Jurkat, Clone E6-1 (cell line): ENCODE results near the gene LRP1-AS.

ENCODE experiments used
- DNase-seq: peaks from one replicate; pipeline ENCODE4 v3.0.0-alpha.2; 2011; ENCODE audit warnings: low read depth, low spot score
- H3K4me3 ChIP-seq: 2 replicates; pipeline ENCODE4 v1.5.1; 2011; ENCODE audit warnings: mild to moderate bottlenecking, low read length, control low read depth, moderate library complexity

The LRP1-AS gene

DNA sequence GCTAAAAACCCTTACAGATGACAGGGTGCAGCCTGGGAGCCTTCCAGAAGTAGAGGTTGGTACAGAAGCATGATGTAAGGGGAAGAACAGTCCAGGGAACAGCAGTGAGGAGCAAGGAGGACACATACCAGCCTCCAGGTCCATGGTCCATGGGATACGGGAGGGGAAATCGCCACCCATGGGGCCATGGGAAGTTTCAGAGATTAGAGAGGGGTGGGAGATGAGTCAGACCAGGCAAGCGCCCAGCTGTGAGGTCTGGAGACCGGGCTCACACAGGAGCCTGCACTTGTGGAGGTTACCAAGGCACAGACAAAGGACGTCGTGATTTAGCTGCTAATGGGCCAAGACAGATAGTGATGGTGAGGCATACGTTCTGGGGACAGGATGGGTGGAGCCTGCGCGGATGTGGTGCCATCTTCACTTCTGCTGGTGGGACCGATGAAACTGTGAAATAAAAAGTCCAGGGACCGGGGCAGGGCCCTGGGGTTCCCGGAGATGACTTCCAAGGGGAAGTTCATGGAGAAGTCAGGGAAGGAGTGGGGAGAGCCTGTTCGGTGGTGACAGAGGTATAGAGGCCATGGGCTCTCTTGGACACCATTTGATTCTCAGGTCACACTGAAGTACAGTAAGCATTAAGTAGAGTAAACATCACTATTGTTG lies 17.7 kb upstream of the LRP1-AS start:
- no peak for DNase-seq

DNA sequence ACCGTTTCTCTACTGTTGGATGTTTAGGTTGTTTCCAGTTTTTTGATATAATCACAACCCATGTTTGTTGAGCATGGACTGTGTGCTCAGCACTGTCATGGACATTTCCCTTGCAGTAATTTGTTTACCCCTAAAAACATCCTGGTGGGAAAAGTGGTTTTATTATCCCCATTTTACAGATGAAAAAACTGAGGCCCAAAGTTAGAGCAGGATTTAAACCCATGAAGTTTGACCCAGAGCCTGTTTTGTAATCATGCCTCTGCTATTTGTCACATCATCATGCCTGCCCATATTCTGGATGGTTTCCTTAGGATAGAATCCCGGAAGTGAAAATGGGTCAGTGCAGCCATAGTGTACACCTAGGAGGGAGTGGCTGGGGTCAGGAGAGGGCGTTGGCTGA lies 17.0 kb upstream of the LRP1-AS start:
- H3K4me3 ChIP-seq = no peak overlapping the region
- no peak for DNase-seq

More for the DNA sequence above, 17.7 kb upstream of the LRP1-AS start:
- H3K4me3 ChIP-seq = no peak overlapping the region

DNA sequence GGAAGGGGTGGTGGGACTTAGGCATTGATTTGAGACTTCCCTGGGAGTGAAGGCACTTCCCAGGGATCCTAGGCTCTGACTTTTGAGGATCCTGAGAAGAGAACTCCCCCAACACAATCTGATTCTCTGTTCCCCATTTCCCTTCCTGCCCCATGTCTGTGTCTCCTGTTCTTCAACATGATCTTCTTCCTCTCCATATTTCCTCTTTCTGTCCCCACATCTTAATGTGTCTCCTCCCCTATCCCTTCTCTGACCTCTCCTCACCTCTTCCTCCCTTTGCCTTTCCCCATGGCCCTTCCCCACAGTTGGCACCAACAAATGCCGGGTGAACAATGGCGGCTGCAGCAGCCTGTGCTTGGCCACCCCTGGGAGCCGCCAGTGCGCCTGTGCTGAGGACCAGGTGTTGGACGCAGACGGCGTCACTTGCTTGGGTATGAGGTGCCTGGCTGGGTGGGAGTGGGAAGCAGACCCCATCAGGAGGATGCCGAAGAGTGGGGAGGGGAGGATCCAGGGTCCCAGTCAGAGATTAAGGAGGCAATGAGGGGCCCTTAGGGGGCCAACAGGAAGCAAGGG lies 15.2 kb upstream of the LRP1-AS start:
- no peak overlapping the region for H3K4me3 ChIP-seq
- no peak for DNase-seq

DNA sequence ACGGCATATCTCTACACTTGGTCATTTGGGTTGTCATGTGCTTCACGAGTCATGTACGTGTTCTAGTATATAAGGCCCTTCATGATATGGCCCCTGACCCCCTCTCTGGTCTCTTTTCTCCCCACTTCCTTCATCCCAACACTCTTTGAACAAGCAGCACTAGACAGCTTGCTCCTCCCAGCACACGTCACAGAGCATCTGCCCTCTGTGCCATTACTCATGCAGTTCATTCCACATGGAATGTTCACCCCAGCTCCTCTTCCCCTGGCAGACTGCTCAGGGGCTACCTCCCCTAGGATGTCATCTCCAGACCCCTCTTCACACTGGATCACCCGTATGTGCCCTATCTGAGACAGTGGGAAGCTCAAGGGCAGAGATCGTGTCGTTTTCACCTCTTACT lies 14.1 kb upstream of the LRP1-AS start:
- no peak for DNase-seq
- H3K4me3 ChIP-seq = no peak overlapping the region

- H3K4me3 ChIP-seq = no peak overlapping the region
- DNase-seq = no peak
Measured at GRCh38 chr12:57160741-57161140, 13.3 kb upstream of the LRP1-AS start.

- DNase-seq = no peak
Measured at GRCh38 chr12:57160040-57160439, 12.6 kb upstream of the LRP1-AS start.

DNA sequence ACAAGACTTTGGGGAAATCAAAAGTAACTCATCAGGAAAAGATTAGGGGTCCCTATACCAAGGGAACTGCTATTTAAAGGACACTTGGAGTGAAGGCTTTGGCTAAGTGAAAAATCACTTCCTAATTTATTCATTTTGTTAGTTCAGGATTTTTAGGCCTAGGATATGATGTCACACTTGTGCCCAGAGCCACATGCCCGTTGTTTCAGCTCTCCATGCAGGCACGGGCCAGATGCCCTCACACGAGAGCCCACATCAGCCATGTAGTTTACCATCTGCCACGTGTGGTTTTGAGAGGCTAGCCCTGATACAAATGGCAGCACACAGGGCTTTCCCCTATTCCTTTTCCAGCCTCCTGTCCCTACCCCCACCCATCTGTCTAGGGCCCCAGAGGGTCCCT lies 11.9 kb upstream of the LRP1-AS start:
- no peak for DNase-seq
- H3K4me3 ChIP-seq = no peak overlapping the region

More at GRCh38 chr12:57160040-57160439, 12.6 kb upstream of the LRP1-AS start:
- H3K4me3 ChIP-seq = no peak overlapping the region

GRCh38 chr12:57158665-57159064 lies 11.2 kb upstream of the LRP1-AS start:
- DNase-seq = no peak

GRCh38 chr12:57158186-57158585 lies 10.8 kb upstream of the LRP1-AS start:
- no peak for DNase-seq
- no peak overlapping the region for H3K4me3 ChIP-seq

More at GRCh38 chr12:57158665-57159064, 11.2 kb upstream of the LRP1-AS start:
- H3K4me3 ChIP-seq = no peak overlapping the region

DNA sequence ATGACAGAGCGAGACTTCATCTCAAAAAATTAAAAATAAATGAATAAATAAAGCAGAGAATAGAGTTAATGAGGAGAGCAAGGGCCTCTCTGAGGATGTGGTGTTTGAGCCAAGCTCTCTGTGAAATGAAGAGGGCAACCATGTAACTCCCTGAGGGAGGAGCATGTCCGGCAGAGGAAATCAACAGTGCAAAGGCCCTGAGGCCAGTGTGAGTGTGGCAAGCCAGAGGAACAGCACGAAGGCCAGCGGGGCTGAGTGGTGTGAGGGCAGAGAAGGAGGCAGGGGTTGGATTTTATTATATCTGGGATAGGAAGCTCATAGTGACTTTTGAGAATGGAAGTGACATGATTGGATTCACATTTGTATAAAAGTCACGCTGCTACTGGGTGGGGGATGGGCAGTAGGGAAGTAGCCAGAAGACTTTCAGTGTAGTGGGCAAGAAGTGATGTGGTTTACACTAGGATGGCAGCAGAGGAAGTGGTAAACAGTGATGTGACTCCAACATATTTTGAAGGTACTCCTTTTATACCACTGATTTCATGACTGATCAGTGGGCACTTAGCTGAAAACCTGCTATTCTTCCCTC lies 10.3 kb upstream of the LRP1-AS start:
- DNase-seq = peak; percentile 35
- no peak overlapping the region for H3K4me3 ChIP-seq

- H3K4me3 ChIP-seq = no peak overlapping the region
- DNase-seq = no peak
Measured at GRCh38 chr12:57156701-57157403, 9.4 kb upstream of the LRP1-AS start.

DNA sequence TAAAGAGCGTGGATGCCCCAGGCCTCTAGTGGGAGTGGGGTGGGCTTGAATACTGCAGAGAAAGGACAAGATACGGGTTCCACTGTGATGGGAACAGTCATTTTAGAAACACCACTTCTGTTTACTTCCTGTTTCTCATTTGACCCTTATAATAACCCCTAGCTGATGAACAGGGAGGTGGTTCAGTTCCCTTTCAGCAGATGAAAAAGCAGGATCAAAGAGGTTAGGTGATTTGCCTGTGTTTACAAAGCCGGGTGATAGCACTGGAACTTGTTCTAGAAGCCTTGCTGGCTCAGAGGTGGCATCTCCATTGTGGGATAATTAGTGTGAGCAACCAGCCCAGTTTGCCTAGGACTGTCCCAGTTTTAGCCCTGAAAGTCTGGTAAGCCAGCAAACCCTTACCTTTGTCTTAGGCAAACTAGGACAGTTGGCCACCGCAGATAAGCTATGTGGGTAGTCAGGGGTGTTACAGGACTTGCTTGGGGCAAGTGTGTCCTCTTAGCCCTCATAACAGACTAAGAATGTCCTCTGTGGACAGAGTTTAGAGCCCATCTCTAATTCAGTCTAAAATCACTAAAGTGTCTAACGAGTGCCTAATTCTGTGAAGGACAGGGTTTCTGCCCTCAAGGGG lies 7.5 kb upstream of the LRP1-AS start:
- no peak for DNase-seq
- no peak overlapping the region for H3K4me3 ChIP-seq

- DNase-seq = no peak
Measured at GRCh38 chr12:57154076-57154475, 6.7 kb upstream of the LRP1-AS start.

GRCh38 chr12:57153415-57153997 lies 6.1 kb upstream of the LRP1-AS start:
- H3K4me3 ChIP-seq = no peak overlapping the region
- DNase-seq = no peak

More at GRCh38 chr12:57154076-57154475, 6.7 kb upstream of the LRP1-AS start:
- H3K4me3 ChIP-seq = no peak overlapping the region

GRCh38 chr12:57152639-57153038 lies 5.2 kb upstream of the LRP1-AS start:
- H3K4me3 ChIP-seq = no peak overlapping the region
- DNase-seq = no peak

DNA sequence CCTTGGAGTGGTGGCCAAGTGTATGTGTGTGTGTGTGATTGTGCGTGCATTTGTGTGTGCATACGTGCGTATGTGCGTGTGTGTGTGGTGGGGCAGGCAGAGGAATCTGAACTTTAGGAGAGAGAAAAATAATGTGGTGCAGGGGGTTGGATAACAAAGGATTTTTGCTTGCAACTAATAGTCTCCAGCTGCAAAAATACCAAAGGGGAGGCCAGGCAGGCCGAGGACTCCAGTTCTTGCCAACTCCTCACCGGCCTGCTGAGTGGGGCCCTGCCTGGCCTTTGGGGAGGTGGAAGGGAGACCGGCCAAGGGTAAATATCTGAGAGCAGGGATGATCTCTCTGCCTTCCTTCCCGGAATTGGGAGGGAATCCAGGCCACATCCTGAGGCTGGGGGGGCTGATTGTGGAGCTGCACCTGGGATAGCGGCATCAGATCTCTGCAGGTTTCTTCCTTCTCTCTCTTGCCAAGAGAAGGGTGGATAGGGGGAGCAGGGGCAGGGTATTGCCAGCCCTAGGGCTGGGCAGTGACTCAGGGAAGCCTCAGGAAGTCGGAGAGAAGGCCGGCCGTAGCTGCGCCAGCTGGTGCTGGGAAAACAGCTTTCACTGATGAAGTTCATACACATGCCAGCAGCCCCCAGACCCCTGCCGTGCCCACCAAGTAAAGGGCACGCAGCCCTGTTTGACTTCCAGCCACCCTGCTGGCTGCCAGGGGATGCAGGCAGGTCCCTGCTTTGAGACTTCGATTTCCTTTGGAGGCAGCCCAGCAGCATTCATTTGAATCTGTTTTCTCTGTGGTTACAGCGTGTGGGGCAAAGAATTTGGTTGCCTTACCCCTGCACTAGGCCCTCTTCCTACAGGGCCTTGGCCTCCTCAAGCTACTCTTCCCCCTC lies 4.6 kb upstream of the LRP1-AS start:
- no peak overlapping the region for H3K4me3 ChIP-seq
- no peak for DNase-seq

DNA sequence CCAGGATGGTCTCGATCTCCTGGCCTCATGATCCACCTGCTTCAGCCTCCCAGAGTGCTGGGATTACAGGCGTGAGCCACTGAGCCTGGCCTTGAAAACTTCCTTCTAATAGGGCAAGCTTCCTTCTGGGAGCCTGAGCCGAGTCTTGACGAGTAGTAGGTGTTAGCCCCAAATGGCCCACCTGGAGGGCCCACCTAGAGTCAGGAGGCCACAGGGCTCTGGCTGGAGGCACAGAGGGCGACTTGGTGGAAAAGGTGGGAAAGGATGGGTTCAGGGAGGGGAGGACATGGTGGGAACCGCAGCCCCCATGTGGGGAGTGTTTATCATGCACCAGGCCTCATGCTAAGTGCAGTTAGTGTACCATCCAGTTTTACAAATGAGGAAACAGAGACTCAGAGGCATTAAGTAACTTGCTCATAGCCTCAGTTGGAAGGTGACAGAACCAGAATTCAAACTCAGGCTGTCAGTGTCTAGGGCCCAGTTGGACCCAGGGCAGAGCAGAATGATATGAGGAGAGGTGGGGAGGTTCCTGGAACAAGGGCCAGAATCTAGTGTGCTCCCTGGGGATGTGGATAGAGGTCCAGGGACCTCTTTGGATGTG lies 3.1 kb upstream of the LRP1-AS start:
- DNase-seq = no peak
- H3K4me3 ChIP-seq = no peak overlapping the region
